Measurements from ENCODE around the gene RPL10A. TPM values are rescaled to one million over a fixed set of nuclear protein-coding genes. Genes with fewer than 3 reads are reported as not detected.

Gene RPL10A
- total and polyA plus RNA-seq, 2 of the 13 experiments (the other 11 are each of a cell fraction or from before 2014, with no cell fraction given): 1,854 to 2,726 TPM

DNA sequence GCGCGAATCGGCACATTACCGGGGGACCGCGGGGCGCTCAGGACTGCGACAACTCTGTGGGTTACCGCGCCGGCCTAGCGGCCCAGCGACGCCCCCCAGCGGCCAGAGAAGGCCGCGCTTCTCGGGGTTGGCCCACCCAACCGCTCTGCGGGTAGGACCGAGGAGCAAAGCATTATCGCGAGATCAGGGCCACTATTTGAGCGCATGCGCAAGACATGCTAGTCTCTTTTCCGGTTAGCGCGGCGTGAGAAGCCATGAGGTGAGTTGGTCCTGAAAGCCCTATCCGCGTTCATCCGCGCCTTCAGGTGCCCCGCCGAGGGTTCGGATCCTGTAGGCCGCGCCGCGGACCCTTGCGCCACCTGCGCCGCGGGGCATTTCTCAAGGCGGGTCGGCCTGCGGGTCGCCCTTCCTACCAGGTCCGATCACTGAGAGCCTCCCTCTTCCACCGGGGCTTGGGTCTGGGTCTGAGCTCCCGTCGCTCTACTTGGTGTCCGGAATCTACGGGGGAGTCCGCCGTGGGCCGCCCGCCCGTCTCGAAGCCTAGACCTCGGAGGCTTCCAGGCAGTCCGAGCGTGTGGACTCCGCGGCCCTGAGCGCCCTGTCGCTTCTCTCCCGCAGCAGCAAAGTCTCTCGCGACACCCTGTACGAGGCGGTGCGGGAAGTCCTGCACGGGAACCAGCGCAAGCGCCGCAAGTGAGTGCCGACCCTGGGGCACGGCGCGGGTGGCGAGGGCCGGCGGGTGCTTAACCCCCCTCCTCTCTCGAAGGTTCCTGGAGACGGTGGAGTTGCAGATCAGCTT lies at the start of gene RPL10A (continued):
- TF ChIP-seq ZNF543 (CRISPR knock-in tag; IDR thresholded peaks at IDR 0.05): peak; percentile 90
- TF ChIP-seq ZSCAN30 (CRISPR knock-in tag; IDR thresholded peaks at IDR 0.05): peak; percentile 55; the same call in 1 of the 2 replicates
- peak; percentile 60; the same call in 1 of the 2 replicates for TF ChIP-seq BHLHE40 (IDR thresholded peaks at IDR 0.05; ENCODE audit: low read length)
- peak; percentile 98 for TF ChIP-seq ZNF572 (CRISPR knock-in tag; IDR thresholded peaks at IDR 0.05)
- TF ChIP-seq SMARCE1 (IDR thresholded peaks at IDR 0.05; ENCODE audit: borderline replicate concordance): no peak
- peak; percentile 96 for TF ChIP-seq ZNF883 (CRISPR knock-in tag; IDR thresholded peaks at IDR 0.05; ENCODE audit: not compliant biosample characterization)
- peak; percentile 97 for TF ChIP-seq KAT8 (CRISPR knock-in tag; IDR thresholded peaks at IDR 0.05)
- TF ChIP-seq ZNF746 (CRISPR knock-in tag; IDR thresholded peaks at IDR 0.05): 0 out of 2 replicates have a peak, but pooled peaks have one; percentile 66
- TF ChIP-seq ZHX2 (IDR thresholded peaks at IDR 0.05; ENCODE audit: low read depth): peak; percentile 71
- no peak for TF ChIP-seq ZHX2 (CRISPR knock-in tag; IDR thresholded peaks at IDR 0.05; ENCODE audit: borderline replicate concordance)
- peak; percentile 82; the same call in 1 of the 2 replicates for TF ChIP-seq MYNN (CRISPR knock-in tag; IDR thresholded peaks at IDR 0.05; ENCODE audit: low read depth)
- TF ChIP-seq FOXJ3 (CRISPR knock-in tag; IDR thresholded peaks at IDR 0.05; ENCODE audit: borderline replicate concordance): no peak; the same call in 1 of the 2 replicates
- peak; percentile 95; the same call in 1 of the 2 replicates for TF ChIP-seq KLF9 (CRISPR knock-in tag; IDR thresholded peaks at IDR 0.05; ENCODE audit: low read depth)
- no peak for TF ChIP-seq FOXK2 (IDR thresholded peaks at IDR 0.05)
- peak; percentile 97 for TF ChIP-seq HOXA5 (CRISPR knock-in tag; IDR thresholded peaks at IDR 0.05)
- peak; percentile 83; the same call in 1 of the 2 replicates for TF ChIP-seq ZBTB3 (CRISPR knock-in tag; IDR thresholded peaks at IDR 0.05; ENCODE audit: borderline replicate concordance, low read depth)
- peak; percentile 98 for TF ChIP-seq ZNF567 (CRISPR knock-in tag; IDR thresholded peaks at IDR 0.05; ENCODE audit: borderline replicate concordance)
- peak; percentile 82 for TF ChIP-seq PPARG (CRISPR knock-in tag; conservative IDR thresholded peaks at IDR 0.05)
- peak; percentile 97 for TF ChIP-seq SAFB2 (CRISPR knock-in tag; IDR thresholded peaks at IDR 0.05; ENCODE audit: borderline replicate concordance, low read depth)
- peak; percentile 74; the same call in 1 of the 2 replicates for TF ChIP-seq ZNF44 (CRISPR knock-in tag; IDR thresholded peaks at IDR 0.05)
- TF ChIP-seq GABPA (IDR thresholded peaks at IDR 0.05; ENCODE audit: low read depth, low read length): no peak
- TF ChIP-seq GABPA (CRISPR knock-in tag; IDR thresholded peaks at IDR 0.05; ENCODE audit: low read depth): peak; percentile 82
- peak; percentile 87 for TF ChIP-seq ZMYM2 (CRISPR knock-in tag; IDR thresholded peaks at IDR 0.05)
- peak; percentile 100 for TF ChIP-seq DMAP1 (CRISPR knock-in tag; IDR thresholded peaks at IDR 0.05)
- peak; percentile 98 for TF ChIP-seq ARID2 (CRISPR knock-in tag; IDR thresholded peaks at IDR 0.05; ENCODE audit: borderline replicate concordance)
- no peak for TF ChIP-seq CREM (IDR thresholded peaks at IDR 0.05)
- no peak for TF ChIP-seq CREM (CRISPR knock-in tag; IDR thresholded peaks at IDR 0.05)
- TF ChIP-seq MBNL3 (CRISPR knock-in tag; conservative IDR thresholded peaks at IDR 0.05): no peak
